OCI-LY3 (cell line): ENCODE results near the gene NR2C2AP.

Experiments used
- CTCF ChIP-seq: fragments of 200-600, 300-600 bp; sonication (generic); IDR thresholded peaks from 2 replicates; pipeline ENCODE4 v1.5.1; 2014; ENCODE audit warnings: antibody characterized with exemption, low read length, low read depth
- EZH2phosphoT487 ChIP-seq: fragments of 200-600 bp; shearing (Covaris generic); IDR thresholded peaks from 2 replicates; pipeline ENCODE4 v1.6.1; 2018; ENCODE audit warnings: antibody characterized with exemption, mixed run types, low read depth

GRCh38 chr19:19205416-19206410, 2.5 kb upstream of the NR2C2AP start:
- TF ChIP-seq CTCF (no peak), EZH2phosphoT487 (no peak)
